CD4-positive, alpha-beta T cell treated with Interleukin-6 for 4 hours (primary cell): ENCODE measurements around the gene HOXD13.
A peak's percentile ranks its signal among the peaks of the same experiment; 100 is the strongest.

Experiments
- DNase-seq: peaks from one replicate; pipeline ENCODE4 v3.0.0-alpha.2; 2020; ENCODE audit warnings: mixed read lengths

The HOXD13 gene

GRCh38 chr2:176081376-176081836 is 11.1 kb upstream of the HOXD13 start:
- DNase-seq: no peak

- DNase-seq: no peak
These were observed 10.5 kb upstream of the HOXD13 start for GRCh38 chr2:176081837-176082524.

DNA sequence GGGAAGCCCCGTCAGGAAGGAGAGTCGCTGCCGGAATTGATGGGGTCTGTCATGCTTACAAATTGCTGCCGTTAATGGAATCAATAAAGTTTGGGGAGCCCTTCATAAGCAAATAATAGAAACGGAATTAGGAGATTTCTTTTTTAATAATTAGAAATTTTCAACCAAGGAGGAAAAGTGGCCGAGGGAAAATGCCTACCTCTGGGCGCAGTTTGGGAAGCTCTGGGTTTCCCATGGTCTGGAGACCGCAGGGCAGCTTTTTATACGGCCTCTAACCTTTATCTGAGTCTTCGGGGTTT is 10.0 kb upstream of the HOXD13 start:
- DNase-seq: no peak

DNA sequence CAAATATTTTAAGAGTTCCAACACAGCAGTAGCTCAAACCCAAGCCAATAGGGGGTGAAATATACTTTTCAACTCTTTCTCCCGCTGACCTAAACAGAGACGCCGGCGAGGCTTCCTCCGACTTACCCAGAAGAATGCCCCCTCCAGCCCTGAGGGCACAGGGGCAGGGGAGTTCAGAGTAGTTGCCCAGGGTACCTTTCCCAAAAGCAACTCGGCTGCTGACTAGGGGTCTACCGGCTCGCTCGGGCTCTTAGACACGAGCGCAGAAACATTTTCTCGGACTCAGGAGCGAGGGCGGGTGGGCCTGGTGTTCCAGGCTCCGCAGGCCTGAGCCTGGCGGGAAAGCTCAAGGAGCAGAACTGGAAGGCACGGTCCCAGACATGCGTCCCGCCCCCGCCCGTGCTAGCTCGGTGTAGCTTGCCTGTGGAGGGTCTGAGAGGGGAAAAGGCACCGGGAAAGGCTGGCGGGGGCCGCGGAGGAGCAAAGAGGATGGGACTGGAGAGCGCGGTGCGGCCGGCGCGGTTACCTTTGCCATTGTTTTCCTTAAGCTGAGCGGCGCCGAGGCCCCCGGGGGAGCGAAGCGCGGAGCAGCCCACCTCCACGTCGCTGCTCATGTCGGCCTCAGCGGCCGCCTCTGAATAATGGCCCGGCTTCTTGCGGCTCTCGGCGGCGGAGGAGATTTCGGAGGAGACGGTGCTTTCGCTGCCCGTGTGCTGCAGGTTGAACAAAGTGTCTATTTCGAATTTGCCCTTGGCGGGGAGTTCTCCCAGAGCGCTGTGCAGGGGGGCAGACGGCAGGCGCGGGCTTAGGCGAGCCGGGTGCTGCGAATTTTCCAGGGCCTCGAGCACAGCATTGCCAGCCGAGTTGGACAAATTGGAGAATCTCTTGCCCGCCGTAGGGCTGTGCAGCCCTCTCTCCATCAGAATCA is 9.4 kb upstream of the HOXD13 start:
- no peak for DNase-seq

GRCh38 chr2:176083796-176084261 is 8.7 kb upstream of the HOXD13 start, which contains the start of gene EVX2:
TSS of gene EVX2 (minus strand) at chr2:176083962. CDS start at chr2:176083776, 186 bp downstream.
- no peak for DNase-seq

GRCh38 chr2:176084611-176085119 is 7.9 kb upstream of the HOXD13 start:
- DNase-seq: no peak

DNA sequence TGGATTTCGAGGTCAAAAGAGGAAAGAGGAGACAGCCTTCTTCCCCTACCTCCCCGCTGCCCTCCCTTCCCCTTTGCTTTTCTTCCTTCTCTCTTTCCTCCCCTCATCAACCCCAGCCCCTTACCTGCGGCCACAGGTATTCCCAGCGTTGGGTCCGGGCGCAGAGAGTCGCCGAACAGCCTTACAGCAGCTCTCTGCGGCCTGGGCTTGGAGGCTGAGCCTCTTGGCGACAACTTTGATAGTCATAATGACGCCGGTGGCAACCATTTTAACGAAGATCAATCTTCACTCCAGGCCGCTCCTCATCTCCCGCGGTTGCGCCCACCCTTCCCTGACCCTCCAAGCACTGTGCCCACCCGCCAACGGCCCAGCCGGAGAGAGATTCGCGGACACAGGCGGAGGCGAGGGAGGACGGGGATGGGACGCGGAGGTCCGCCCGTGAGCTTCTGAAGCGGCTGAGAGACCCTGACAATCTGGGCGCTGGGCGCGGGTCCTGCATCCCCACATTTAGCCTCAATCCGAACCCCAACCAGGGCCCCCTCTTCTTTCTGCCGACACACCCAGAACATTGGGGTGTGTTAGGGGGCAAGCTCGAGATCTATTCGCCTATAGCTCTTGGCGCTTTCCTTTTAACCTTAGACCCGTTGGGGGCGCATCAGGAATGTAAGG is 7.3 kb upstream of the HOXD13 start:
- no peak for DNase-seq

- DNase-seq: no peak
These were observed 6.4 kb upstream of the HOXD13 start for GRCh38 chr2:176085861-176086771.

DNA sequence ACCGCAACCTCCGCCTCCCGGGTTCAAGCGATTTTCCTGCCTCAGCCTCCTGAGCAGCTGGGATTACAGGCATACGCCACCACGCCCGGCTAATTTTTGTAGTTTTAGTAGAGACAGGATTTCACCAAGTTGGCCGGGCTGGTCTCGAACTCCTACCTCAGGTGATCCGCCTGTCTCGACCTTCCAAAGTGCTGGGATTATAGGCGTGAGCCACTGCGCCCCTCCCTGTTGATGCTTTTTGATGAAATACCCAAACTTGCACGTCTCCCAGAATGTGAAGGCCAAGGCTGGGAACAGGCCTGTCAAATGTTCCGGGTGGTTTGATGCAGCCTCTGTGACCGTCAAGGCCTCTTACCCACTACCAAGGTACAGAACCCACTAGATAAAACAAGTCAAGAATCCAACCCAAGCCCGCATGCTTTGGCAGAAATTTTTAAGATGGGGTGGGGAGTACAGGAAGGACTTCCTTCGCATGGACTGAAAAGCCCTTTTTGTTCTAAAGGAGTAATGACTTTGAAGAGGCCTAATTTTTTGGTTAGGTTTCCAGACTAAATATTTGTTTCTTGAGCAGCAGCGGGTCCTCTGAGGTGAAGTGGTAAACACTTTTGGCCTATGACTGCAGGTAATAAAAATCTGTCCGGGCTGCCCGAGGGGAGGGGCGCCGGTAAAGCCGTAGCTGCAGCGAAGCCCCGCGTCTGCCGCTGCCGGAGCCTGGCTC is 5.0 kb upstream of the HOXD13 start:
- DNase-seq: no peak

- DNase-seq: peak; percentile 28
These were observed 4.2 kb upstream of the HOXD13 start for GRCh38 chr2:176088048-176088936.

GRCh38 chr2:176088937-176089842 is 3.3 kb upstream of the HOXD13 start:
- DNase-seq: no peak

DNA sequence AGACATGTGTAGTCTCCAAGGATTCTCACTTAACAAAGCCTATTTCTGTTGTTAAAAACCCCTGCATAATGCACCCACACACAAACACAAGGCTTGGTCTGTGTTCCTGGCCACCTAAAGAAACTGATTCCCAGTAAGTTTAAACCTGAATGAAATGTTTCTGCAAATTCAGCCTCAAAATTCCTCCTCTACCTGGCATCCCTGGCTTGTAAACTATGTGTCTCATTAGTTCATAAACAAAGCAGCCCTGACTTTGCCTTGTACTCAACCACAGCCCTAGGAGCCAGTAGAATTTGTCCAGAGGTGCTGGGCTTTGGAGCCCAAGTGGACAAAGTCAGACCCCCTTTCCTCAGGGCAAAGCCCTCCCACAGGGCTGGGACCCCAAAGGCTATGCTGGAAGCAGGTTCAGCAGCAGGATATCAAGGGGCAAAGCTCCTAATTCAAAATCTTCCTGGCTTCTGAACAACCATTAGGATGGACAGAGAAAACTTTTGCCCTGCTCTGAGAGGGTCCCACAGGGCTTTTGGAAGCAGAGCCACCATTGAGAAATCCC is 2.6 kb upstream of the HOXD13 start:
- no peak for DNase-seq

DNA sequence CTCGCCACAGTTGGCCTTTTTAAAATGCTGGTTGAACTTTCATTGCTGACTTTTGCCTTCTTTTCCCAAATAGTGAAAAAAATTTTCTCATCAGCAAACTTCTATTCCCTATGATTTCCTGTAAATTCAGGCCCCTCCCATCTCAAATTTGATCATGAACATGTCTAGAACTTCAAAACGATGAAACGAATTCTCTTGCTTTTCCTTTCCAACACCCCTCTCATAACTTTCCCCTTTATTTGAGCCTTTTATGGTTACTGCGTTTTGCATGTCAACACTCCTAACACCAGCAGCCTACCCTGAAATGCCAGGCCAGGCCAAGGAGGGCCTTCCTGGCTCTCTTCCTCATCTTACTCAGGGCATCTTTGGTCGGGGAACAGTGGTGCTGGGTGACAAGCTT is 1.7 kb upstream of the HOXD13 start:
- DNase-seq: no peak

- no peak for DNase-seq
These were observed 927 bp upstream of the HOXD13 start for GRCh38 chr2:176091329-176092258.

DNA sequence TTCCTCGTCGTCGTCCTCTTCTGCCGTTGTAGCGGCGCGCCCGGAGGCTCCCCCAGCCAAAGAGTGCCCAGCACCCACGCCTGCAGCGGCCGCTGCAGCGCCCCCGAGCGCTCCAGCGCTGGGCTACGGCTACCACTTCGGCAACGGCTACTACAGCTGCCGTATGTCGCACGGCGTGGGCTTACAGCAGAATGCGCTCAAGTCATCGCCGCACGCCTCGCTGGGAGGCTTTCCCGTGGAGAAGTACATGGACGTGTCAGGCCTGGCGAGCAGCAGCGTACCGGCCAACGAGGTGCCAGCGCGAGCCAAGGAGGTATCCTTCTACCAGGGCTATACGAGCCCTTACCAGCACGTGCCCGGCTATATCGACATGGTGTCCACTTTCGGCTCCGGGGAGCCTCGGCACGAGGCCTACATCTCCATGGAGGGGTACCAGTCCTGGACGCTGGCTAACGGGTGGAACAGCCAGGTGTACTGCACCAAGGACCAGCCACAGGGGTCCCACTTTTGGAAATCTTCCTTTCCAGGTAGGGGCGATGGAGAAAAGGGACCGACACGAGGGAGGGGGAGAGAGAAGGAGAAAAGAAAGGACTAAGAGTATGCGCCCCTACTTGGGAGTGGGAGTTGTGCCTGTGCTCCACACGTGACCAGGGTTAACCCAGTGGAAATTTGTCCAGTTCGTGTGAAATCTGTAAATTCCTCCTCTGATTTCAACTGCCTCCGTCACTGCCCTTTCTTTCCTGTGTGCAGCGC is 800 bp downstream of the HOXD13 start:
- DNase-seq: no peak

- DNase-seq: no peak
These were observed 1.4 kb downstream of the HOXD13 start for GRCh38 chr2:176093898-176094249.

DNA sequence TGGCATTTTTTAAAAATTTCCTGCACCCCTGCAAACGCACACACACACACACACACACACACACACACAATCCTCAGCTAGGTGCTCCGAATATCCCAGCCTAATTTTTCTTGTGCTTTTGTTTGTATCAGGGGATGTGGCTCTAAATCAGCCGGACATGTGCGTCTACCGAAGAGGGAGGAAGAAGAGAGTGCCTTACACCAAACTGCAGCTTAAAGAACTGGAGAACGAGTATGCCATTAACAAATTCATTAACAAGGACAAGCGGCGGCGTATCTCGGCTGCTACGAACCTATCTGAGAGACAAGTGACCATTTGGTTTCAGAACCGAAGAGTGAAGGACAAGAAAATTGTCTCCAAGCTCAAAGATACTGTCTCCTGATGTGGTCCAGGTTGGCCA is 1.8 kb downstream of the HOXD13 start:
- no peak for DNase-seq
